Measurements from ENCODE around the gene TMEM198. TPM values are rescaled to one million over a fixed set of nuclear protein-coding genes. Genes with fewer than 3 reads are reported as not detected.

The TMEM198 gene
- total and polyA plus RNA-seq, 2 of the 4 experiments (the other 2 are of a cell fraction): 0.18 to 2.2 TPM

GRCh38 chr2:219511547-219512325, 32.1 kb upstream of the TMEM198 start (continued):
- no peak for TF ChIP-seq MXI1 (IDR thresholded peaks at IDR 0.05; ENCODE audit: borderline replicate concordance, low read depth, low read length)

- Histone ChIP-seq H3K4me3 (ENCODE audit: insufficient read depth, low read depth, low read length) (no peak overlapping the region), H3K4me1 (ENCODE audit: control insufficient read depth, insufficient read depth, low read length) (peaks cover 8% of the 10 kb centered on the region; the same call in 1 of the 2 replicates), H2AK5ac (ENCODE audit: low read depth, low read length) (no peak overlapping the region), H3K27me3 (ENCODE audit: control insufficient read depth, insufficient read depth, low read length) (peaks cover 73% of the 10 kb centered on the region), H4K91ac (ENCODE audit: insufficient read depth, low read depth, low read length) (no peak overlapping the region), H2BK15ac (ENCODE audit: low read depth, low read length) (no peak overlapping the region), H3K9ac (ENCODE audit: low read depth, low read length) (no peak overlapping the region), H2AK9ac (replicated peaks; ENCODE audit: low read depth, low read length, poor library complexity) (no peak overlapping the region), H3K56ac (ENCODE audit: extremely low read depth, insufficient read depth, low read length) (no peak overlapping the region), H3K36me3 (ENCODE audit: control insufficient read depth, insufficient read depth, low read length) (0 out of 2 replicates have a peak, but pooled peaks cover 1% of the 10 kb centered on the region), H4K20me1 (ENCODE audit: insufficient read depth, low read length) (no peaks in the 10 kb centered on the region), H3K4me2 (ENCODE audit: low read depth, low read length) (no peak overlapping the region), H3K79me1 (ENCODE audit: low read depth in 1 of 2, low read length in 2 of 2) (no peaks in the 10 kb centered on the region), H2BK20ac (ENCODE audit: low read depth, low read length) (no peak overlapping the region), H3K18ac (ENCODE audit: low read depth, low read length) (no peak overlapping the region), H3K27ac (ENCODE audit: insufficient read depth, low read length) (no peak overlapping the region), H3K23ac (ENCODE audit: low read depth, low read length) (no peak overlapping the region), H3K14ac (replicated peaks; ENCODE audit: low read depth, low read length) (no peak overlapping the region), H2BK120ac (ENCODE audit: low read depth, low read length) (no peak overlapping the region), H3K9me3 (ENCODE audit: control insufficient read depth, insufficient read depth, low read length) (no peaks in the 10 kb centered on the region), H3K9me1 (ENCODE audit: insufficient read depth, low read length) (no peaks in the 10 kb centered on the region), H2BK5ac (ENCODE audit: low read depth, low read length, poor library complexity, severe bottlenecking) (no peak overlapping the region), H4K5ac (ENCODE audit: low read depth, low read length) (no peak overlapping the region), H3K4ac (ENCODE audit: low read depth, low read length) (no peak overlapping the region), H2AFZ (replicated peaks; ENCODE audit: low read length, poor library complexity) (peak overlapping the region; percentile 10), H4K8ac (ENCODE audit: low read depth in 2 of 2, low read length in 2 of 2) (no peak overlapping the region)
- BruUV-seq (replicated peaks): no TSS peak
- POLR2A ChIA-PET (ENCODE audit: unreplicated experiment): no interaction called here
- no peak for ATAC-seq (ENCODE audit: low read depth)
- DNase-seq: no peak
- dilution Hi-C loops (cut with HindIII; ENCODE audit: low sequenced_read_pairs, unreplicated experiment) (no loop called here), intact Hi-C loops (cut with micrococcal nuclease) (no loop called here), in situ Hi-C loops (cut with MboI; ENCODE audit: low sequenced_read_pairs) (no loop called here)
- CTCF ChIA-PET: interaction anchor here (1.4 to 1.6 kb wide), 3 partner anchors 9 to 110 kb away, joined by 4 to 6 read pairs (median 5); no protein-coding TSS in a partner anchor
- 24% methylated on average over 5 of the region's 16 CpGs; no CpG with 5 or more reads in 1 of the 2 experiments for WGBS, 2 experiments (ENCODE audit: extremely low coverage in 2 of 2, insufficient read length in 1 of 2)
- TF ChIP-seq RAD21 (IDR thresholded peaks at IDR 0.05; ENCODE audit: low read length) (no peak), USF2 (IDR thresholded peaks at IDR 0.05; ENCODE audit: low read depth, low read length) (no peak), MXI1 (IDR thresholded peaks at IDR 0.05; ENCODE audit: borderline replicate concordance, low read depth, low read length) (no peak), CEBPB (IDR thresholded peaks at IDR 0.05; ENCODE audit: low read depth, low read length) (no peak), MAFK (IDR thresholded peaks at IDR 0.05; ENCODE audit: low read depth, low read length) (no peak), POLR2A (IDR thresholded peaks at IDR 0.05; ENCODE audit: low read depth, low read length) (no peak), RCOR1 (IDR thresholded peaks at IDR 0.05; ENCODE audit: insufficient replicate concordance, low read length) (no peak), BHLHE40 (IDR thresholded peaks at IDR 0.05; ENCODE audit: low read depth, low read length) (no peak), SMC3 (IDR thresholded peaks at IDR 0.05; ENCODE audit: low read depth, low read length) (no peak), ELK1 (IDR thresholded peaks at IDR 0.05; ENCODE audit: borderline replicate concordance, low read depth, low read length) (no peak), CHD1 (IDR thresholded peaks at IDR 0.05; ENCODE audit: low read depth, low read length) (no peak), MAZ (IDR thresholded peaks at IDR 0.05; ENCODE audit: borderline replicate concordance, low read depth, low read length) (no peak)
Observed at GRCh38 chr2:219512524-219513216, 31.2 kb upstream of the TMEM198 start.

Data from IMR-90 (cell line).